ENCODE data around the gene SDK1.

The SDK1 gene

DNA sequence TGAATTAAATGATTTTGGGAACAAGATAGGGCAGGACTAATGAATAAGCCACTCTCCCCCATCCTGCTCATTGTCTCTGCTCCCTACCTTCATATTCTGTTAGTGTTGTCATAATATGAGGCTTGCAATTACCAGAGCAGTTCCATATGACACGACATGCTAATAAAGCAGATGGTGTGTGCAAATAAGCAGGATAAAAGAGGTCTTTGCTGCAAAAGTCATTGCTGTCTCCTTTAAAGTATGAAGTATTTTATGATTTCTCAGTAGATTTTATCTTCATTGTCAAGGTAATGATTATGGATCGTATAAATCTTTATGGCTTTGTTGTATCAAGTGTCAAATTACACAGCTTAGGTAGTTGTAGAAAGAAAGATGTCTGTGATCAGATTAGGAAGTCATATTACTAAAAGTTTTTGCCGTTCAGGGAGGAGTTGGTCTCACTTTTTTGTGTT, 114.8 kb downstream of the SDK1 start:
- DNase-seq, result peak; percentile 52

DNA sequence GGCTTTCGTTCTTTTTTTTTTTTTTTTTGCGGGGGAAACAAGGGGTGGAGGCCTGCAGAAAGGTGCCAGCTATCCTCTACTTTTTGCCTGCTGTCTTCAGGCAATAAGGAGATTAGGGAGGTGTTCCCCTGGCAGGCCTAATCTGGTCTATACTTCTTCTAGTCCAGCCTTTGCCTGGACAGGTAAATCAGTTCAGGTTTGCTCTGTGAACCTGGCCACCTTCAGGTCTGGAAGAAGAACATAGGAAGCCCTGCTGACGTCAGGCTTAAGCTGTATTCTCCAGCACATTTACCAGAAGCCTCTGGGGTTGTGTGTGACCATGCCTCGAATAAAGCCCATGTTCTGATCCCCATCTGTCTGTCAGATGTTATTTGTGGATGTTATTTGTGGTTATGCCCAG, 115.4 kb downstream of the SDK1 start:
- DNase-seq, result no peak

DNA sequence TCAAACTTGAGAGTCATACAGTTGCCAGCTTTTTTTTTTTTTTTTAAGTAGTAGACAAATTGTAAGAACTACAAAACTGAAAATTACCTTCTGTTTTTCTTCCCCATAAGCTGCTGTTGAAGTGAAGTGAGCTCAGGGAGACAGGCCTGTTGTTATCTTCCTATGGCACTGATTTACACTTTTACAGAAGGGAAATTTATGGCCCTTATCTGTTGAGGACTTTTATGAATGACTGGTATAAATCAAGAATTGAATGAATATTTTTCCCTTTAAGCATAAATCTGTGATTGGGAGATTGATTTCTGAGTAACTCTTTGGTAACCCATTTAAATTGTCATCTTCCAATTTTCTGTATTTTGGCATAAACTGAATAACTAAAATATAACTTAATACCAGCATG, 124.0 kb downstream of the SDK1 start:
- DNase-seq, result no peak

DNA sequence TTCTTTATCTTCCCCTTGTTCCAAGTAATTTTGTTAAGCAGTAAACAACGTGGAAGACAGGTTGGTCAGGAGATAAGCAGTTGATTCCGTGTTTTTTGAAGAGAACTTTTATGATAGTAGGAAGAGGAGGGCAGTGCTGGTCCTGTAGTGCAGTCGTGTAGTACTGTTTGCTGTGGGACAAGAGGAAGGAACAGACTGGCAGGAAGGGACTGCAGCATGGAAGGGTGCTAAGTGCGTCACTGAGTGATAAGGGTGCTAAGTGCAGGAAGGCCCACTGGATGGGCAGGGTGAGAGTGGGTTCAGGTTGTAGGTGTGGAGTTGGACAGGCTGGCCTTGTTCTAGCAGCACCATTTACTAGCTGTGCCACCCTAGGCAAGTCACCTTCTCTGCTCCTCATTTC, 125.0 kb downstream of the SDK1 start:
- DNase-seq, result no peak

DNA sequence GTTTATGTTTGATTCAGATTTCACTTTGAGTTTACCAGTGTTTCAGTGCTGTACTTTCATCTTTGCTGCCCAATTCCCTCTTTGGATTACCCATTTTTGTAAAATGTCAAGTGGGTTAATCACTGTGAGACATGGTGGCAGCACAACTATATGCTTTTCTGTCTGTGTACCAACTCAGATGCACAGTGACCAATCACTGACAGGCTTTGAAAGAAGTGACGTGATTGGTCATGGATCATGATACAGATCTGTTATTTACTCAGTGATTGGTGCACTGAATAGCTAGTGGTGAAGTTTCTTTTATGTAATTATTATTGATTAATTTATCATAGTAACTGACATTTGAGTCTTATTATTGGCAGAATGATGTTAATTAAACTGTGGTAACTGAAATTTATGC, 126.9 kb downstream of the SDK1 start:
- no peak for DNase-seq

DNA sequence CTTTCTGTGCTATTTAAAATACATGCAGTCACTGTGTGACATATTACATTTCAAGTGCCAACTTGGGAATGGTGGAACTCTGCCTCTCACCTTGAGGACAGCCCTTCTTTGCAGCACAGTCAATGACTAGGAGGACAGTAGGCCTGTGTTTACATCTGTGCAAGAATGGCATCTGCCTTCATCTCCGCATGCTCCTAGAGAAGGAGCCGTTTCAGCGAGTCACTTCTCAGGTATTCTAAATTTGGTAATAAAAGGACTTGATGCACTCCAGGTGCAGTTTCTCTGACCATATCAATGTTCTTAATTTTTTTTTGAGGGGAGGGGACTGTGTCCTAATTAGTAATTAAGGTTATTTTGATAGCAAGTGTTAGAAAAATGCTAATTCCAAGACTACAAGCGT, 128.9 kb downstream of the SDK1 start:
- no peak for DNase-seq

DNA sequence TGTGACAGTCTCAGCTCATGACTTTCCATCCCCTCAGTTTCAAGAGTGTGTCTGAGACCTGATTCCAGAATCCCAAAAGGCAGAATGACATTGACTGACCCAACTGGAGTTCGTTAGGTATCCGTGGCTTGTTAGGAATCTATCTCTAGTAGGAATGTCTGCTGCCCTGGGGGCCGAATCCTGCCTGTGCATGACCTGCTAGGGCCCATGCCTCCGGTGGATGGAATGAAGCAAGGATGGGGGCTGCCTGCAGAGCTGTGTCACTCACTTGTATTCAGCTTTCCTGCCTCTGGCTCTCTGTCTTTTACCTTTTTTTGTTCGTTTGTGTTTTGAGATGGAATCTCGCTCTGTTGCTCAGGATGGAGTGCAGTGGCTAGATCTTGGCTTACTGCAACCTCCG, 129.5 kb downstream of the SDK1 start:
- no peak for DNase-seq

DNA sequence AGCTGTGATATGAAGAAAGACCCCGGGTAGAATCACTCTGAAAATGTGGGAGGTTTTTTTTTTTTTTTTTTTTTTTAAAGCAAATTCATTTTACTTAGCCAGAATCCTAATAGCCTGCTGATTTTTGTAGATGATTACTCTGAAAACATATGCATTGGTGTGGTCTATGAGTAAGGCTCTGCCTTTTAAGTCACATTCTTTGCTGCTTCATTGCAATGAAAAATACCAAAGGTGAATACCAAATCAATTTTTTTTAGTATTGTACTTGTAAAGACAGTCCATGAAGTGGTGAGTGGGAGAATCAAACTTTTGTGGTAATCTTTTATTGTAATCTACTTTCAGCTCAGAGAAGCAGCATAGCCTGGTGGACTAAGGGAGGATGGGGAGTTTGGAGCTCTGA, 130.3 kb downstream of the SDK1 start:
- DNase-seq, result no peak

DNA sequence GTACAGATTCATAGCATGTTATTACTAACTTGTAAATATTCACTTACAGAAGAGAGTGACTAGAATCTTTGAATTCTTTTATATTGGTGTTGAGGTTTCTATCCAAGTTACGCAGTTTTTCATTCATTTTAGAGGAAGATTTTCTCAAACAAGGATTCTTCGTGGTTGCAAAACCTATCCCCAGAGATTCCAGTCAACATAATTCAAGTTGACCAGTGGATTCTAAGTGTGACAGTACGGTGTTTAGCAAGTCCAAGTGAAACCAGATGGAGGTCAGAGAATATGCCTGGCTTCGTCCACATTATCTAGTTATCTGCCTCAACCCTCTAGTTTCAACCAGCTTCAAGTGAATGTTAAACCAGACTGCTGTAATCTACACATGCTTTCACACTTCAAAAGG, 131.9 kb downstream of the SDK1 start:
- no peak for DNase-seq

DNA sequence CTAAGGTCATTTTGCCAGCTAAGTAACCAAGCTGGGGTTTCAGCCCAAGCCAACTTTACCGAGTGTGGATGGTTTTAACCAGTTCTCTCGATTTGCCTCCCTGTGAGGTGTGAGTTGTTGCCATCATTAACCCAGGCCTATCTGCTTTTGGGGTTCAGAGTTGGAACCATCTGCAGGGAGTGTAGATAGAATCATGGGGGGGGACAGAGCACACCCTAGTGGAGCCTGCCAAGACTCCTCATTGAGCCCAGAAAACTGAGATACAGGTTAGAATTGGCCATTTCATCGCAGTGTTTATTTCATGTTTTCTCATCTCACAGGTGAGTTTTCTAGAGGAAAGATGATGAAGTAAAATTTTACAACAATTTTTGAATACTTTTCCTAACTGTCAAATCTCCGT, 133.6 kb downstream of the SDK1 start:
- DNase-seq, result no peak

DNA sequence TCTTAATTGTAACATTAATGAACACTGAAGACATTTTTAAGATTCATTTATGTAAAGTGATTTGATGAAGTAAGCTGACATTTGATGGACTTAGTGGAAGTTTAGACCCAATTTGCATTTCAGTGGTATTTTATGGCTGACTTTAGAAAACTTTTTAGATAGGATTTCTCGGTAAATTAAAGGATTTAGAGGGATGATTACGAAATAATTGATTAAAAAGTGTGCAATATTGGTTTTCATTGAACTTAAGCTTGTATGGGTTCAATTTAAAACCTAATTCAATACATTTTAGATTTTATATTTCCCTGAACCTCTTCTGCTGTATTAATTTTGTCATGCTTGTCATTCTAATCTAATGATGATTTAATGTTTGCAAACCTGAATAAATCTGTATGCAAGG, 135.1 kb downstream of the SDK1 start:
- DNase-seq, result no peak

DNA sequence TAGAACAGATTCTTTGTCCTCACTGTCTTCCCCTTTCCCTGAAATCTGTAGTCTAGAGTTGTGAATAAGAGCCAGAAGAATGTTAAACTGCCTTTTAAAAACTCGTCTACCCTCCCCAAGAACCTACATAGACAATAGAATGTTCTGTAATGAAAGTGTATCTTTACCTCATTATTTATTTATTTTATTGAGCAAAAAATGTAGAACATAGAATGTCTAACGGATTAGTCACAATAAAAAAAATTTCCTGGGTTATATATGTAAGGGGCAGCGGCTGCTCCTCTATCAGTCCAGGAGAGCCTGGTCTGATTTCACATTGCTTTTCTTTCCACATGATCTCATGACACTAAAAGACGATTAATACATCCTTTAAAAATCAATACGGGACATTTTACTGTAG, 135.7 kb downstream of the SDK1 start:
- DNase-seq, result no peak

DNA sequence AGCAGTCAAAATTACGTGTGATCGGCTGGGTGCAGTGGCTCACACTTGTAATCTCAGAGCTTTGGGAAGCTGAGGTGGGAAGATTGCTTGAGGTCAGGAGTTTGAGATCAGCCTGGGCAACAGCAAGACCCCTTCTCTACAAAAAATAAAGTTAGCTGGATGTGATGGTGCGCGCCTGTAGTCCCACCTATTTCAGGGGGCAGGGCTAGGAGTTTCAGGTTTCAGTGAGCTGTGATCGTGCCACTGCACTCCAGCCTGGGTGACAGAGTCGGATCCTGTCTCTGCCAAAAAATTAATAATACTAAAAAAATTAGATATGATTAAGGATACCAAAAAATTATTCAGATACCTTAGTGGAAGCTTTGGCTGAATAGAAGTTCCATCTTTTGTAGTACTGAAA, 136.4 kb downstream of the SDK1 start:
- DNase-seq, result no peak

DNA sequence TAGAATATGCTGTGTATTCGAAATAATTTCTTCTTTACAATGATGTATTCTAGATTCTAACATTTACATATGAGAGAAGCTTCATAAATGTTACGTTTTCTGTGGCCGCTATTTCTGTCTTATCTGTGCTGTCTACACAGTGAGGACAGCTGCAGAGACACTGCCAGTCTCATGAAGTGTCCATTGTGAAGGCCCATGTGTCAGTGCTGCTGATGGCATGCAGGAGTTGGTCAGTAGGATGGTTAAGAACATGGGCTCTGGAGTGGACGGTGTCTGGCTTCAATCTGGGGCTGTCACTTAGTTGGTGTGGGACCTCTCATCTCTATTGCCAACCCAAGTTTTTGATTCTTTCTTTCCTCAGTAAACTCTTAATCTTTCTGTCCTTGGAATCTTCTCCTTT, 137.3 kb downstream of the SDK1 start:
- DNase-seq, result no peak

DNA sequence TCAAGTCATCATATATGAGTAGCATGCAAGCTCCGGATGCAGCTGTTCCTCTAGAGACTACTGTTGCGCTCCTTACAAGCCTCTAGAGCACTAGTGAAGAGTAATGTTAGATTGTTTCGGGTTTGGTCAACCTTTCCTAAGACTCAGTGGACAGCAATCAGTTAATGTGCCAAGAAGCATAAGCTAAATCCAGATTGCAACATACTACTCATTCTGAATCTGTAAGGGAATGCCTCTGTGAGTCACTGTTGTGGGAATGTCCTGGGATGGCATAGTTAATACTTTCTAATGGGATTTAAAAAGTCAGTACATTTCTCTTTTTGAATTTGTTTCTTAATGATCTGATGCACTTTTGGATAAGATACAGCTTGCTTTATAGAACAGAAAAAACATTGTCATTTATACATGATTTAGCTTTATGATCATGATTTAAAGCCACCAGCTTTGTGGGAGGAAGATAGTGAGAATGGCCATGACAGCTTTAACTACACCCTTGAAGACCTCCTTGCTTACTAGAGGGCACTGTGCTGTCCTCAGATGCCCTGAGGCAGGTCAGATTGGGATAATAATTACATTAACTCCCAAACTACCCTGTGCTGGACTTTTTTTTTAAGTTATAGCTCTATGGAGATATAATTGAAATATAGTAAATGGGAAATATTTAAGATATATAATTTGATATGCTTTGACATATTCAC, 138.4 kb downstream of the SDK1 start:
- no peak for DNase-seq

DNA sequence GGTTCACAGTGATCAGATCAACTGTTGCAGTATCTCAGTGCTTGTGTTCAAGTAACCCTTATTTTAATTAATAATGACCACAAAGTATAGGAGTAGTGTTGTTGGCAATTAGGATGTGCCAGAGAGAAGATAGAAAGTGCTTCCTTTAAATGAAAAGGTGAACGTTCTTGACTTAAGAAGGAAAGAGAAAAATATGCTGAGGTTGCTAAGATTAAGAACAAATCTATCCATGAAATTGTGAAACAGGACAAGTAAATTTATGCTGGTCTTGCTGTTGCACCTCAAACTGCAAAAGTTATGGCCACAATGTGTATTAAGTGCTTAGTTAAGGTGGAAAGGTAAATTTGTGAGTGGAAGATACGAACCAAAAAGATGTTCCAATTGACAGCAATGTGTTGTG, 139.5 kb downstream of the SDK1 start:
- no peak for DNase-seq

DNA sequence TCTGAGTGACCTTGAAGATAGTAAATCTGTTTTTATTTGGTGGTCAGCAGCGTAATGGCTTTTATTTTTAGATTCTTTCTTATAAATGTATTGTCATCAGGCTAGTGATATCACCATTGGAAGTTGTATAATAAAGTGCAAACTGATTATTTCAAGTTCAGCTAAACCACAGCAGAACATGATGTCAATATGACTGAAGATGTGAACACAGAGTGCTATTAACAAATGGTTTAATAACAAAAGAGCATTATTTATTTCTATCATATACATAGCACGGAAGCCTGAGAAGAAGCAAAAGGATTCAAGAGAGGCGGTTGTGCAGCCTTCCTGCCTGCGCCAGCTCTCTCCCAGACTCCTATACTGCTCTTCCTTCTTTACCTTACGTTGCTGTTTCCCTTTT, 142.7 kb downstream of the SDK1 start:
- no peak for DNase-seq

DNA sequence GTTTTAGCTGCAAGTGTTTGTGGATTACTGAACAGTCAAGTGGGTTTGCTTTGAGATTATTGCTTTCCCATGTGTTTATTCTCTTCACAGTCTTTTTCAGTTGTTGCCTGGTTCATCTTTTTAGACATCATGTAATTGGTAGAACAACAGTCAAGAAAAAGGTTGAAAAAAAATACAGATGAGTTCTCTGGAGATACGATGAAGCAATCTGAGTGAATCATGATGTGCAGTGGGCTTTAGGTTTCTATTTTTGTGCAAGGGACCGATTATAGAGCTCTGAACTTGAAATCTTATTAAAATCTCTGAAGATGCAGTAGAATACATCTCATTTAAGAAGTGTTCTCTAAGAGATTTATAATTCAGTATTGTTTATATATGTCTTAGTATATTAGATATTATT, 145.7 kb downstream of the SDK1 start:
- no peak for DNase-seq

DNA sequence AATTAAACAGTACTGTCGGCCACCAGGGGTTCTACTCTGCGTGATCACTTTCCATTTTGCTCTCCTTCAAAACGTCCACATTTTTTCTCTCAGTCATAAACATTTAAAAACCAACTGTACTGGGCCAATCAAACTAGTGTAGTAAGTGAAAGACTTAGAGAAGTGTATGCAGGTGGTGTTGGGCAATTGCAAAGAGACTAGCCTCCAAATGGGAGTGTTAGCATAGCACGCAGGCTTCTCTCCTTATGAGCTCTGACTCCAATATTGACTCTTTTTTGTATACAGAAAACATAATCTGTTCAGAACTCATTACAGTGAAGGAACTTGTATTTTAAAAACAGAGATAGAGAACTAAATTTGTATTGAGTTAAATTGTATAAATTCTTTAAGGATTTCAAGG, 150.6 kb downstream of the SDK1 start:
- DNase-seq, result no peak

DNA sequence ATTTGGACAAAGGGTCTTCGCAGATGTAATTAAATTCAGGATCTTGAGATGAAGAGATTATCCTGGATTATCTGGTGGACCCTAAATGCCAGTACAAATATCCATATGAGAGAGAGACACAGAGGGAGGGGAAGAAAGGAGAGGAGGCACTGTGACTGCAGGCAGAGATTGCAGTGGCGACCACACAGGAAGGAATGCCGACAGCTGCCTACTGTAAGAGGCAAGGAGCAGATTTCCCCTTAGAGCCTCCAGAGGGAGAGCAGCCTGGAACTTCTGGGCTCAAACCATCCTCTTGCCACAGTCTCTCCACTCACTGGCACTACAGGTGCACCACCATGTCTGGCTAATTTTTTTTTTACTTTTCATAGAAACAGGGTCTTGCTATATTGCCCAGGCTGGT, 152.3 kb downstream of the SDK1 start:
- no peak for DNase-seq

DNA sequence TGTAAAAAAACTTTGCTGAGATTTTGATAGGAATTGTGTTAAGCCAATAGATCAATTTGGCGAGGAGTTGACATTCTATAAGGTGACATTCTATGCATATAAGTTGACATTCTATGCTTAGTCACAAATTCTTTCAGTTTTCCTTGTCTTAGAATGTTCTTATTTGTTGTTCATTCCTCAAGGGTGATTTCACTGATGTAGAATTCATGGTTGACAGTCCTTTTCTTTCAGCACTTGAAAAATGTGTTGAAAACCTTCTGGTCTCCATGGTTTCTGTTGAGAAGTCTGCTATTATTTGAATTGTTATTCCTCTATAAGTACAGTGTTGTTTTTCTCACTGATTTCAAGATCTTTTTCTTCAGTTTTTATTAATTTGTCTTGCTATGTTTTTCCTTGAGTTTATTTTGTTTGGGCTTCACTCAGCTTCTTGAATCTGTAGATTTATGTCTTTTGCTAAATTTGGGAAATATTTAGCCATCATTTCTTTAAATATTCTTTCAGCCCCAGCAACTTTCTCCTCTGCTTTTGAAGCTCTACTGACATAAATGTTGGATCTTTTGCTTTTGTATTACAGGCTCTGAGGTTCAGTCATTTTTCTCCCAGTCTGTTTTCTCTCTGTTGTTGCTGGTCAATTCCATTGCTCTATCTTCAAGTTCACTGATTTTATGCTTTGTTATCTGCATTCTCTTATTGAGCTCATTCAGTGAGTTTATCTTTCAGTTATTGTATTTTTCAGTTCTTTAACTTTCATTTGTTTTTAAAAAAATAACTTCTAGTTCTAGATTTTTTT, 154.9 kb downstream of the SDK1 start:
- DNase-seq, result no peak

DNA sequence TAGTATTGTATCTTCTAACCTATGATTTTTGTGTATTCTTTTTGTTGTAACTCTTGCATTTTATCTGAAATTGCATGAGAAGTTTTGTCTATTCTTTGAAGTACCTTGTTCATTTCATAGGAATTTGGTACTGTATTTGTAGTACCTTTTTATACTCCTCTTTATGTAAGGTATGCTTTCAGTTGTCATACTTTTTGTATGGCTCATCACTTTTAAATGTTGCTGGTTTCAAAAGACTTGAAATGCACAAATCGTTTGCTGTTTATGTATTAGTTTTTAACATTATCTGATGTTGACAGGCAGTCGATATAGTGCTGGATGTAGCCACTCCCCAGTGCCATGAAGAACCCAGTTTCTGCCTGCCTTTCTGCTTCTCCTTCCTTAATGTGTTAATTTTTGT, 158.1 kb downstream of the SDK1 start:
- DNase-seq, result no peak

DNA sequence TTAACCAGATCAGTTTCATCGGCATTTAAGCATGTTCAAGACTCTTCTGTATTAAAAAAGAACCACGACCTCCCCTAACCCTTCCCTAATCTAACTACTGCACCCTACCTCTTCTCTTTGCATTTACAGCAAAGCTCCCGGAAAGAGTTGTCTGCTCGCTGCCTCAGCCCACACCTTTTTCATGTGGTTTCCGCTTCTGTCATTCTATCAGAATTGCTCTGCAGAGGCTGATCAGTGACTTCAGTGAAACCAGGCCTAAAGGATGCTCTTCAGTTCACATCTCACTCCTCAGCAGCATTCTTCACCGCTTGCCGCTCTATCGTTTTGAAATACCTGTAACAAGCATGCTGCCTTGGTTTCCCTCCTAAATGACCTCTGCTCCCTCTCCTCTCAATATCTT, 160.9 kb downstream of the SDK1 start:
- no peak for DNase-seq

DNA sequence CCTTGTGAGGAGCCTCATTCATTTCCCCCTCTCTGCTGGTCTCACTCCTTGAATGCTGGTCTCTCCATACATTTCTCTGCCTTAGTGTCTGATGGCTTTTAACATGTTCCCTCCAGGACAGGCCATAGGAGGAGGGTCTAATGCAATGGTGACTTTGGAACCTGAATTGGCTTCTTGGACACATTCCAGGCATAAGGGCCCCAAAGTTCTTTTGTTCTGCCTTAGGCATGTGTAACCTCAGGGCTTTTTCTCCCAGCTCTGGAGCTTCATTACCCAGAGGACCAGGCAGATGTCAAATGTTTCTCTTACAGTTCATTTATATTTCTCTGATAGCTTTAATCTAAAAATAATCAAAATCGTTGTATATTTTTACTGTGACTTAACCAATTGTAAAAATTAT, 162.6 kb downstream of the SDK1 start:
- no peak for DNase-seq
